22Rv1 (cell line): ENCODE measurements around the gene TMEM150B.
A peak's percentile ranks its signal among the peaks of the same experiment; 100 is the strongest.

Experiments
- ZFX ChIP-seq: fragments of 450-650 bp; IDR thresholded peaks from 2 replicates; pipeline ENCODE4 v1.6.1; 2017; ENCODE audit warnings: antibody characterized with exemption, borderline replicate concordance
- TF ChIP-seq, protein P1 (sequence below): fragments of 450-650 bp; IDR thresholded peaks from 2 replicates; pipeline ENCODE4 v1.5.1; 2017; ENCODE audit warnings: mild to moderate bottlenecking

DNA sequence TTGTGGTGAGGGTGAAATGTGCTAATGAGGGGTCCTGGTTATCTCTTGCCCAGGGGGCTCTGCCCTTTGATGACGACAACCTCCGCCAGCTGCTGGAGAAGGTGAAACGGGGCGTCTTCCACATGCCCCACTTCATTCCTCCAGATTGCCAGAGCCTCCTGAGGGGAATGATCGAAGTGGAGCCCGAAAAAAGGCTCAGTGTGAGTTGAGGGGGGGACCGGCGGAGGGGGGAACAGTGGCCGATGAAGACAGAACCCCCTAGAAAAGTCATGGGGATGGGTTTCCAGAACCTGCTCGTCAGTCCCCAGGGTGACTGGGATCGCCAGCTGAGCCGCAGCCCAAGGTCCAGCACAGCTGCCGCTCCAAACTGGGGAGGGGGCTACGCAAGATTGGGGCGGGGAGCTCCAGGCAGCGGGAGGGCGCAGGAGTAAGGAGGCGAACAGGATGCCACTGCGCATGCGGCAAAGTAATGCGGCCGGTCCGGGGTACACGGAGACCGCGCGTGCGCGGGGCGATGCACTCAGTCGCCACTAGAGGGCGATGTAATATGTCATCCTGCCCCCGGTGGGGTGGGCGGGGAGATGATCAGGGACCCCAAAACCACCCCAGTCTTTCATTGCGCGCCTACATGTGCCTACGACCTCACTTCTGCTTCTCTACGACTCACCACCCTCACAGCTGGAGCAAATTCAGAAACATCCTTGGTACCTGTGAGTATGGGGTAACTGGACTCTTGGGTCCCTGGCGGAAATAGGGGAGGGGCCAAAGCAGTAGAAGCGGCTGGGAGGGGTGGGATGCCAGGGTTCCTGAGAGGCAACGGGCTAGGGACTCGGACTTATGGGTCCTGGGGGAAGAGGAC lies 23.5 kb downstream of the TMEM150B start:
- TF ChIP-seq, protein P1, sequence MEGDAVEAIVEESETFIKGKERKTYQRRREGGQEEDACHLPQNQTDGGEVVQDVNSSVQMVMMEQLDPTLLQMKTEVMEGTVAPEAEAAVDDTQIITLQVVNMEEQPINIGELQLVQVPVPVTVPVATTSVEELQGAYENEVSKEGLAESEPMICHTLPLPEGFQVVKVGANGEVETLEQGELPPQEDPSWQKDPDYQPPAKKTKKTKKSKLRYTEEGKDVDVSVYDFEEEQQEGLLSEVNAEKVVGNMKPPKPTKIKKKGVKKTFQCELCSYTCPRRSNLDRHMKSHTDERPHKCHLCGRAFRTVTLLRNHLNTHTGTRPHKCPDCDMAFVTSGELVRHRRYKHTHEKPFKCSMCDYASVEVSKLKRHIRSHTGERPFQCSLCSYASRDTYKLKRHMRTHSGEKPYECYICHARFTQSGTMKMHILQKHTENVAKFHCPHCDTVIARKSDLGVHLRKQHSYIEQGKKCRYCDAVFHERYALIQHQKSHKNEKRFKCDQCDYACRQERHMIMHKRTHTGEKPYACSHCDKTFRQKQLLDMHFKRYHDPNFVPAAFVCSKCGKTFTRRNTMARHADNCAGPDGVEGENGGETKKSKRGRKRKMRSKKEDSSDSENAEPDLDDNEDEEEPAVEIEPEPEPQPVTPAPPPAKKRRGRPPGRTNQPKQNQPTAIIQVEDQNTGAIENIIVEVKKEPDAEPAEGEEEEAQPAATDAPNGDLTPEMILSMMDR: peak; percentile 94
- TF ChIP-seq ZFX: no peak
